Stimulated activated CD4-positive, alpha-beta T cell treated with anti-CD3 and anti-CD28 coated beads, Interleukin-4, amount 100 ng/mL, for 1 hour (primary cell): ENCODE results near the gene TRIP12.
A peak's percentile ranks its signal among the peaks of the same experiment; 100 is the strongest.
"Not testable (repeated sequence)": the region's sequence is repeated elsewhere in the genome, so short reads cannot be mapped to it uniquely, and the experiment has no call there.

Experiments used
- DNase-seq: peaks from one replicate; pipeline ENCODE4 v3.0.0-alpha.2; 2020

The TRIP12 gene

GRCh38 chr2:229921892-229922448 is at the start of gene TRIP12:
TRIP12 (minus strand) TSS chr2:229922009; CDS start chr2:229880079, 41,930 bp downstream.
- DNase-seq, result peak; percentile 88

- no peak for DNase-seq
Measured at GRCh38 chr2:229971298-229971790, 49.5 kb upstream of the TRIP12 start.

- DNase-seq, result no peak
Measured at GRCh38 chr2:229970406-229970805, 48.6 kb upstream of the TRIP12 start.

- no peak for DNase-seq
Measured at GRCh38 chr2:229969921-229970320, 48.1 kb upstream of the TRIP12 start.

- DNase-seq, result not testable (repeated sequence)
Measured at GRCh38 chr2:229963596-229963995, 41.8 kb upstream of the TRIP12 start.

- no peak for DNase-seq
Measured at GRCh38 chr2:229956491-229956890, 34.7 kb upstream of the TRIP12 start.

- no peak for DNase-seq
Measured at GRCh38 chr2:229955663-229956062, 33.9 kb upstream of the TRIP12 start.

- DNase-seq, result no peak
Measured at GRCh38 chr2:229952256-229952835, 30.5 kb upstream of the TRIP12 start.

GRCh38 chr2:229947544-229947943 is 25.7 kb upstream of the TRIP12 start:
- no peak for DNase-seq

- no peak for DNase-seq
Measured at GRCh38 chr2:229945975-229946374, 24.2 kb upstream of the TRIP12 start.

- no peak for DNase-seq
Measured at GRCh38 chr2:229943770-229944449, 22.1 kb upstream of the TRIP12 start.

GRCh38 chr2:229943171-229943570 is 21.4 kb upstream of the TRIP12 start:
- no peak for DNase-seq

GRCh38 chr2:229942671-229943070 is 20.9 kb upstream of the TRIP12 start:
- DNase-seq, result no peak

- no peak for DNase-seq
Measured at GRCh38 chr2:229937537-229937936, 15.7 kb upstream of the TRIP12 start.

GRCh38 chr2:229931241-229931640 is 9.4 kb upstream of the TRIP12 start:
- no peak for DNase-seq

- DNase-seq, result no peak
Measured at GRCh38 chr2:229930656-229931055, 8.8 kb upstream of the TRIP12 start.

GRCh38 chr2:229927817-229928321 is 6.1 kb upstream of the TRIP12 start:
- no peak for DNase-seq

GRCh38 chr2:229925201-229925600 is 3.4 kb upstream of the TRIP12 start:
- DNase-seq, result no peak

- DNase-seq, result not testable (repeated sequence)
Measured at GRCh38 chr2:229924541-229924940, 2.7 kb upstream of the TRIP12 start.

- peak; percentile 91 for DNase-seq
Measured at GRCh38 chr2:229922449-229923386, 909 bp upstream of the TRIP12 start, which contains the start of gene FBXO36. FBXO36 (plus strand) TSS chr2:229922503; CDS start chr2:229922514, 11 bp downstream.

- no peak for DNase-seq
Measured at GRCh38 chr2:229921101-229921891, 513 bp downstream of the TRIP12 start.
